Activated CD8-positive, alpha-beta T cell treated with anti-CD3 and anti-CD28 coated beads for 36 hours (primary cell): ENCODE data around the gene CHD8. TPM values are rescaled to one million over a fixed set of nuclear protein-coding genes. Genes with fewer than 3 reads are reported as not detected.

Experiments
- ATAC-seq: fragments of 200-7000 bp; cut with Tn5 transposase; one replicate; pipeline ENCODE4 v1.10.0; 2021; ENCODE audit warnings: mild to moderate bottlenecking, moderate library complexity
- CTCF ChIA-PET: fragments of 350-600 bp; sonication (Branson Sonifier 250); formaldehyde crosslinking; loops from one replicate; lab custom pipeline; 2021; ENCODE audit warnings: antibody characterized with exemption; lab: Charles Lee
- POLR2A ChIA-PET: fragments of 350-600 bp; sonication (Branson Sonifier 250); formaldehyde crosslinking; loops from one replicate; lab custom pipeline; 2021; ENCODE audit warnings: antibody characterized with exemption; lab: Charles Lee
- DNase-seq: peaks from one replicate; pipeline ENCODE4 v3.0.0-alpha.2; 2020
- H3K27ac Mint-ChIP-seq: one replicate; pipeline ENCODE4 v1.8.0; 2021; ENCODE audit warnings: mild to moderate bottlenecking, mixed read lengths
- H3K27me3 Mint-ChIP-seq: one replicate; pipeline ENCODE4 v1.8.0; 2021; ENCODE audit warnings: mixed read lengths
- H3K36me3 Mint-ChIP-seq: one replicate; pipeline ENCODE4 v1.8.0; 2021; ENCODE audit warnings: low read depth, mixed read lengths
- H3K4me1 Mint-ChIP-seq: one replicate; pipeline ENCODE4 v1.8.0; 2021; ENCODE audit warnings: low read depth, mixed read lengths
- H3K4me3 Mint-ChIP-seq: one replicate; pipeline ENCODE4 v1.8.0; 2021; ENCODE audit warnings: mild to moderate bottlenecking, moderate library complexity, mixed read lengths
- H3K9me3 Mint-ChIP-seq: one replicate; pipeline ENCODE4 v1.8.0; 2021; ENCODE audit warnings: mixed read lengths
- CTCF ChIP-seq: fragments of 200-600 bp; IDR thresholded peaks from one replicate; pipeline ENCODE4 v1.8.0; 2022; ENCODE audit warnings: antibody characterized with exemption, mild to moderate bottlenecking
- intact Hi-C: fragments of 100-400 bp; cut with micrococcal nuclease; formaldehyde crosslinking; loops from one replicate; pipeline ENCODE4 v1.10.0; 2022
- total RNA-seq, 2 experiments: library from RNA; stranded (reverse); gene quantifications; one replicate each; pipeline ENCODE4 v1.2.3, GENCODE V29; 2021

Gene CHD8
- total RNA-seq, 2 experiments from 2014 or later, result 82.3 to 85.3 TPM

DNA sequence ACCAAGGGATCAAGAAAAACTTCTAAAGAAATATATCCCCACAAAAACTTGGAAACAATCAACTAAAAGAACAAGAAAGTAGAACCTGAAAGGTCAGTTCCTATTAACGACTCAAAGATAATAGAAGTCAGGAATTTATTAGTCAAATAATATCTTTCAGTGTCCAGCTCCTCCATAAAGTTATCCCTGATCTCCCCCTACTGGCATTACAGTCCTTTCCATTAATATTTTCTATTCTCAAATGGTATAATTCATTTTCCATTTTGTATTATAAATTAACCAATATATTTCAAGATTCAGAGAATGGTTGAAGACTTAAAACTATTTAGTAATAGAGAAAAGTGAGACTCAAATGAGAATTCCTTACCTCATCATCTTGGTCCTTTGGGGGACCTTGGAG, 60.5 kb downstream of the CHD8 start:
- intact Hi-C loops, result no loop called here
- Mint-ChIP-seq H3K36me3 (peaks cover 55% of the 10 kb centered on the region), H3K4me1 (no peaks in the 10 kb centered on the region), H3K4me3 (no peak overlapping the region), H3K27me3 (no peaks in the 10 kb centered on the region), H3K9me3 (no peaks in the 10 kb centered on the region), H3K27ac (no peak overlapping the region)
- ChIA-PET POLR2A (interaction anchor here (1.7 kb wide), 1 partner anchor 11 kb away, joined by 5 read pairs; no protein-coding TSS in a partner anchor), CTCF (interaction anchor here (1.1 kb wide), 1 partner anchor 103 kb away, joined by 3 read pairs; no protein-coding TSS in a partner anchor)
- no peak for ATAC-seq
- TF ChIP-seq CTCF, result no peak
- DNase-seq, result no peak

- intact Hi-C loops, result loop anchor here (2.0 to 10.0 kb wide), 2 partner anchors 117 to 151 kb away; partner anchors contain the start of gene HNRNPC
- POLR2A ChIA-PET, result interaction anchor here (0.5 to 2.2 kb wide), 10 partner anchors 10 to 150 kb away, joined by 3 to 10 read pairs (median 4); no protein-coding TSS in a partner anchor
- CTCF ChIA-PET, result interaction anchor here (1.0 to 2.0 kb wide), 3 partner anchors 26 to 92 kb away, joined by 3 to 6 read pairs (median 3); partner anchors contain the start of genes CHD8 and TOX4
- Mint-ChIP-seq H3K4me1 (peaks cover 27% of the 10 kb centered on the region), H3K27ac (peak overlapping the region; percentile 99), H3K36me3 (peaks cover 39% of the 10 kb centered on the region), H3K4me3 (peak overlapping the region; percentile 86), H3K27me3 (no peaks in the 10 kb centered on the region), H3K9me3 (no peaks in the 10 kb centered on the region)
- ATAC-seq (no peak), DNase-seq (peak; percentile 21)
- no peak for TF ChIP-seq CTCF
Observed at GRCh38 chr14:21385188-21385904, 70.6 kb downstream of the CHD8 start.

DNA sequence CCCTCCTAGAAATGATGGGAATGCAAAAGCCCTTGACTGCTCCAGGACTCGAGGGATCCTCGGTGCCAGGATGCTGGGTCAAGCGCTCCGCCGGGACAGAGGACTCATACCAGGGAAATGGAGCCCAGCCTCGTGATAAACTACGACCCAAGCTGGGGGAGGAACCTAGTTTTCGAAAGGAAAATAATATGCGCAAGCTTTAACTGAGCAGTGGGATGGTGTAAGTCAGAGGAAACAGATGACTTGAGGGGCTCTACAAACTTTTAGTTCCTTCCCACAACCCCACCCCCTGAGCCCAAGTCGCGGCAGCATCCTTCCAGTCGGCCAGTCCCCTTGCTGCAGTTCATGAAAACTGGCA, 71.5 kb downstream of the CHD8 start:
- peaks cover 34% of the 10 kb centered on the region for H3K4me1 Mint-ChIP-seq
- H3K4me3 Mint-ChIP-seq, result peak overlapping the region; percentile 86
- ChIA-PET CTCF (interaction anchor here (0.8 to 2.0 kb wide), 4 partner anchors 25 to 117 kb away, joined by 3 to 6 read pairs (median 3); partner anchors contain the start of gene CHD8), POLR2A (interaction anchor here (0.8 to 2.2 kb wide), 17 partner anchors 9 to 141 kb away, joined by 3 to 10 read pairs (median 4); partner anchors contain the start of genes CHD8 and TOX4)
- H3K36me3 Mint-ChIP-seq, result peaks cover 40% of the 10 kb centered on the region
- TF ChIP-seq CTCF, result no peak
- peak; percentile 67 for ATAC-seq
- peak overlapping the region; percentile 99 for H3K27ac Mint-ChIP-seq
- intact Hi-C loops, result loop anchor here (2.0 to 10.0 kb wide), 2 partner anchors 116 to 150 kb away; partner anchors contain the start of gene HNRNPC
- DNase-seq, result peak; percentile 73
- no peaks in the 10 kb centered on the region for H3K9me3 Mint-ChIP-seq
- H3K27me3 Mint-ChIP-seq, result no peaks in the 10 kb centered on the region

DNA sequence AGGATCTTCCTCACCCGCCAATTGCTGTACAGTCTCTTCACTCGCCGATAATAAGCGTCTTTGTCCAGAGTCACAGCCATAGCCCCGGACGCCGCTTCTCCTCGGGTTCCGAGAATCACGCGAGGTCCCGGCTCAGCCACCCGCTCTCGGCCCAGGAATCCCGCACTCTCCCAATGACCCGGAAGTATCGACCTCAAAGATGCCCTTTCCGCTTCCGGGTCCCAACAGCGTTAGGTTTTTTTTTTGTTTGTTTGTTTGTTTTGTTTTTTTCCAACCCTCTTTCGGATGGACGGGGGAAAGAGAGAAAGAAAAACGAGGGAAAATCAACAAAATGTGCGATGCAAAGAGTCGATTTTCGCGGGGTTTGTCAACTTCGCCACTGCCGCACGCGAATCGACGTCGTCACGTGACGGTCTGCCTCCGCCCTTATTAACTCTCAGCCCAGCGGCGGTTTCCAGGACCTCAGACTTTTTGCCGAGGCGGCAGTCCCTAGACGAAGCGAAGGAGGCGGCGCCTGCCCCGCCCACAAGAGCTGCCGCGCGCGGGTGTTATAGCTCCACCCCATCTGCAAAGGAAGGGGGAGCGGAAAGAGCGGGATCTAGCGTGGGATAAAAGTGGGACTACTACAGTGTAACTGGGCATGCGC, 72.0 kb downstream of the CHD8 start, which contains the start of gene SUPT16H:
SUPT16H (minus strand) TSS at position 172 of the 646 bp plus-strand sequence; CDS start at position 80, 92 bp downstream.
- Mint-ChIP-seq H3K9me3 (no peaks in the 10 kb centered on the region), H3K4me3 (peak within 1 kb of the TSS; percentile 86), H3K27me3 (no peaks in the 10 kb centered on the region), H3K27ac (peak within 1 kb of the TSS; percentile 99), H3K4me1 (peaks cover 34% of the 10 kb centered on the region), H3K36me3 (peaks cover 40% of the 10 kb centered on the region)
- peak; percentile 98 for DNase-seq
- ATAC-seq, result peak; percentile 90
- TF ChIP-seq CTCF, result no peak
- ChIA-PET POLR2A (interaction anchor here (0.8 to 2.2 kb wide), 15 partner anchors 8 to 119 kb away, joined by 3 to 10 read pairs (median 4); partner anchors contain the start of genes CHD8 and TOX4), CTCF (interaction anchor here (0.8 to 2.0 kb wide), 4 partner anchors 25 to 117 kb away, joined by 3 to 6 read pairs (median 3); partner anchors contain the start of gene CHD8)
- intact Hi-C loops, result loop anchor here (2.0 to 10.0 kb wide), 2 partner anchors 115 to 149 kb away; partner anchors contain the start of gene HNRNPC
